K562 (cell line): ENCODE results near the gene GNA15. TPM values are rescaled to one million over a fixed set of nuclear protein-coding genes. Genes with fewer than 3 reads are reported as not detected.

Experiments
- DNMT1 ChIP-seq: fragments of 450-650 bp; IDR thresholded peaks from 2 replicates; pipeline ENCODE4 v1.6.1; 2016; ENCODE audit warnings: antibody characterized with exemption, mild to moderate bottlenecking
- ELK3 ChIP-seq: fragments of 450-650 bp; formaldehyde crosslinking; IDR thresholded peaks from 2 replicates; pipeline ENCODE4 v1.4.0; 2020; ENCODE audit warnings: mild to moderate bottlenecking
- POLR2B ChIP-seq: fragments of 450-650 bp; IDR thresholded peaks from 2 replicates; pipeline ENCODE4 v1.6.1; 2018; ENCODE audit warnings: low read depth; ENCODE audit not compliant: partially characterized antibody
- PRMT5 ChIP-seq: sonication (generic); formaldehyde crosslinking; IDR thresholded peaks from 2 replicates; pipeline ENCODE4 v1.5.0; 2020; ENCODE audit warnings: missing genetic modification reagents
- YY1 ChIP-seq, 3 experiments: IDR thresholded peaks; 2 replicates each; pipeline ENCODE4 v1.6.1; 2011; ENCODE audit warnings: low read length in 2 of 3, mild to moderate bottlenecking in 2 of 3, moderate library complexity in 2 of 3, borderline replicate concordance in 1 of 3, control low read depth in 1 of 3, low read depth in 1 of 3; ENCODE audit not compliant: insufficient read depth in 3 of 3, insufficient replicate concordance in 2 of 3, control insufficient read depth in 1 of 3, insufficient read length in 1 of 3; ENCODE audit errors: extremely low read depth in 1 of 3
- ZBTB34 ChIP-seq: fragments of 250-450 bp; sonication (Bioruptor Pico); IDR thresholded peaks from 2 replicates; pipeline ENCODE4 v1.8.0; 2021; ENCODE audit warnings: mild to moderate bottlenecking, moderate library complexity
- ZC3H8 ChIP-seq: fragments of 450-650 bp; IDR thresholded peaks from 2 replicates; pipeline ENCODE4 v1.6.1; 2017
- polyA plus RNA-seq, 8 experiments: library from polyadenylated mRNA; depleted of rRNA in 4 of 8; stranded (reverse) in 5 of 8; unstranded in 3 of 8; fragments of >200 nt; fragmentation: Nextera tagmentation in 2 of 8; fragmentation: Illumina TruSeq in 1 of 8; extraction: Ambion mirVana in 2 of 8; extraction: Trizol in 1 of 8; gene quantifications; 2 replicates each; pipeline versions ENCODE4 v1.2.1 to v1.2.3, GENCODE V29; 2011 to 2014; ENCODE audit warnings: inconsistent platforms in 1 of 8, missing spikeins in 1 of 8
- total RNA-seq, 7 experiments: library from RNA; depleted of rRNA in 6 of 7; stranded (reverse); fragments of >200 nt in 6 of 7; fragmentation: Illumina TruSeq in 2 of 7; extraction: Trizol in 2 of 7; gene quantifications; 2 replicates each; pipeline versions ENCODE4 v1.2.1 to v1.2.3, GENCODE V29; 2011 to 2021; ENCODE audit warnings: low replicate concordance in 1 of 7

GNA15 gene
- total and polyA plus RNA-seq, 9 of the 15 experiments (the other 6 are each of a cell fraction or from before 2014, with no cell fraction given) = 0.03 to 0.24 (median 0.11) TPM; not detected in 1

- no peak for TF ChIP-seq YY1 (IDR thresholded peaks at IDR 0.05; ENCODE audit: borderline replicate concordance in 1 of 3, control insufficient read depth in 1 of 3, extremely low read depth in 1 of 3, insufficient read depth in 3 of 3, insufficient read length in 1 of 3, insufficient replicate concordance in 2 of 3, low read depth in 1 of 3, low read length in 2 of 3)
- TF ChIP-seq ELK3 (CRISPR knock-in tag) = no peak
- no peak for TF ChIP-seq ZC3H8
- no peak for TF ChIP-seq POLR2B
- no peak for TF ChIP-seq PRMT5
- TF ChIP-seq DNMT1 = no peak
- TF ChIP-seq ZBTB34 = no peak
Measured at GRCh38 chr19:3113100-3114017, 22.5 kb upstream of the GNA15 start (continued).
